Lung microvascular endothelial cell (primary cell): ENCODE data around the gene VWA8. TPM values are rescaled to one million over a fixed set of nuclear protein-coding genes. Genes with fewer than 3 reads are reported as not detected.
A peak's percentile ranks its signal among the peaks of the same experiment; 100 is the strongest.
"Not testable (repeated sequence)": the region's sequence is repeated elsewhere in the genome, so short reads cannot be mapped to it uniquely, and the experiment has no call there.

Experiments used
- DNase-seq, 2 donors: peaks; one replicate each; pipeline versions ENCODE4 v3.0.0 to v3.0.0-alpha.2; 2010; ENCODE audit warnings: low read depth in 2 of 2
- total RNA-seq: library from RNA; depleted of rRNA; stranded (reverse); fragments of >200 nt; gene quantifications from 2 replicates; pipeline ENCODE4 v1.2.1, GENCODE V29; 2014

The VWA8 gene
- total RNA-seq, 1 donor from 2014 or later: 5.4 TPM

GRCh38 chr13:41969072-41969471 lies 8.2 kb upstream of the VWA8 start:
- no peak for DNase-seq

DNA sequence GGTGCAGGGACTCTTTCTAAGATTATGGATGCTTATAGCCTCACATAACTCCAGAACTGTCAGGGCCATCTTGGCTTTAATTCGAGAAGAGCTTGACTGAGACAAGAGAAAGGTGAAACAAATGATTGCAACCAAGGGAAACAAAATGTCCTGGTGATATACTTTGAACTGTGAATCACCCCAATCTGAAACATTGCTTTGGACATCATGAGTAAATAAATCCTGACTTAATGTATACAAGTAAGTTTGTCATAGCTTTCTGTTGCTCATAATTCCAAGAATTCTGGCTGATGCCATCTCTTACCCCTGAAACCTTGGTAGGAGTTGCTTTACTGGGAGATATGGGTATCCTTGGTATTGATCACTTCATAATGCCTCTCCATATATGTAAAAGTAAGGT lies 5.8 kb upstream of the VWA8 start:
- DNase-seq: no peak

- DNase-seq: no peak
Measured at GRCh38 chr13:41962994-41963393, 2.1 kb upstream of the VWA8 start.

- DNase-seq: no peak
Measured at GRCh38 chr13:41961466-41961760, 504 bp upstream of the VWA8 start.

DNA sequence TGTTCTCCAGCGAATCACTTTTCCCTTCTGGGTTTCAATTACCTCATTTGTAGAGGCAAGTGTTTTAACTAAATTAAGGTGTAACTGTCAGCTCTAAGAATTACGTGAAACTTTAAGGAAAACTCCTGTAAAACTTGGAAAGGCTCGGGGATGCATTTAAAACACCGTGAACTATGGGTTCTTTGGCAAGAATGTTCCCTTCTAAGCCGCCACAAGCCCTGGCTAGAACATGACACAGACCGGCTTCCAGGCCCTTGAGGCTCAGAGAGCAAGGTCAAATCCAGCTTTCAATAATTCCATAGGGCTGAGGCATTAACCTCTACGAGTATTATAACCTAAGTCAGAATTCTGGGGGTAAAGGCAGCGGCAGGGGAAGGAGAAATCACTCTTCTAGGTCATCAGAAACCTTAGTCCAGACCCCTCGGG lies 685 bp downstream of the VWA8 start:
- DNase-seq: peak in 1 of 2 donors; percentile 15

DNA sequence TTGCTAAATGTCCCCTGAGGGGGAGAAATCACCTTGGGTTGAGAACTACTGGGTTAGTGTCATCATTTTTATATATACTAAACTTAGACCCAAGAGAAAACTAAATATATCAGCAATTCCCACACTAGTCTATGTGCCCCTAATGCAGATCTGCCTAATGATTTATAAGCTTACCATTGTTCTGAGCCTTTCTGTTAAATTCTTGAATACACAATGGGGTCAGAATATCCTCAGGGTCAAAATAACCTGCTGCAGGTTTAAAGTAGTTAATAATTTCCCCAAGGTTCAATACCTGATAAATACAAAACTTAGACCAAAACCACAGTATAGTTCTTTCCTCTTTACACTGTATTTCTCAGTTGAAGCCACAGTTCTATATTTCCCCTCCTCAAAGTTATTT lies 4.6 kb downstream of the VWA8 start:
- no peak for DNase-seq

- DNase-seq: no peak
Measured at GRCh38 chr13:41955605-41956004, 5.3 kb downstream of the VWA8 start.

DNA sequence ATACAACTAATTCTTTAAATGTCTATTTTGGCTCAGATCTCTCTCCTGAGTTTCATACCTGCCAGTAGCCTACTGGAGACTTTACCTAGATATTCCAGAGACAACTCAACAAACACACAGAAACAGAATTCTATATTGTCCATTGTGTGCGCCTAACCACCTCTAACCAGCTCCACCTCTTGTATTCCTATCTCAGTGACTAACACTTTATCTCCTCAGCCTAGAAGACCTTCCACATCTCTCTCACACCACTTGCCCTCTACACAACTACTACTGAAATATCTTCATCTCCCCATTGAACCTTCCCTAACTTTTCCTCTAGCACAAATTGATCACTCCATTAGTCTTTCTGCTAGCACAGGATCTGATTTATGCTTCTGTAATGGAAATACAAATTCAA lies 6.7 kb downstream of the VWA8 start:
- no peak for DNase-seq

GRCh38 chr13:41952749-41953148 lies 8.2 kb downstream of the VWA8 start:
- DNase-seq: no peak

- DNase-seq: not testable (repeated sequence)
Measured at GRCh38 chr13:41949104-41949503, 11.8 kb downstream of the VWA8 start.

DNA sequence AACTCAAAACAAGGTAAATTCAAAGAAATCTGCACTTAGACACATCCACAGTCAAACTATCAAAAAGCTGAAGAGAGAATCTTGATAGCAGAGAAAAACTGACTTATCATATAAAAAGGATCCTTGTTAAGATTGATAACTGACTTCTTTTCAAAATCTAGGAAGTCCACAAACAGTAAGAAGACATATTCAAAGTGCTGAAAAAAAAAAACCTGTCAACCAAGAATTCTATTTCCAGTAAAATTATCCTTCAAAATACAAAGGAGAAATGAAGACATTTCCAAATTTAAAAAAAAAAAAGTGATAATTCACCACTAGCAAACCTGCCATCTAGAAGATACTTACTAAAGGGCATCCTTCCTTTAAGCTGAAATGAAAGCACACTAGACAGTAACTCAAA lies 15.0 kb downstream of the VWA8 start:
- DNase-seq: no peak

- no peak for DNase-seq
Measured at GRCh38 chr13:41944635-41945397, 16.1 kb downstream of the VWA8 start.

DNA sequence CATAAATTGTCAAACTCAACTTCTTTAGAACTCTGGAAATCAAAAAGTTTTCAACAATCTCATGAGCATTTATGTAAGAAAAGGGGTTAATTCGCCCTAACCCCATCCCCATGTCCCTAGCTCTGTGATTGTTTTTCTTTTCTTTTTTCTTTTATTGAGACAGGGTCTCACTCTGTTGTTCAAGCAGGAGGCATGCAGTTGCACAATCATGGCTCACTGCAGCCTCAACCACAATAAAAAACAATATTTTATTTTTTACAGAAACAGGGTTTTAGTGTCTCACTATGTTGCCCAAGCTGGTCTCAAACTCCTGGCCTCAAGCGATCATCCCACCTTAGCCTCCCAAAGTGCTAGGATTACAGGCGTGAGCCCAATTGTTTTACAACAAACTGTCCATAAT lies 16.7 kb downstream of the VWA8 start:
- DNase-seq: no peak

DNA sequence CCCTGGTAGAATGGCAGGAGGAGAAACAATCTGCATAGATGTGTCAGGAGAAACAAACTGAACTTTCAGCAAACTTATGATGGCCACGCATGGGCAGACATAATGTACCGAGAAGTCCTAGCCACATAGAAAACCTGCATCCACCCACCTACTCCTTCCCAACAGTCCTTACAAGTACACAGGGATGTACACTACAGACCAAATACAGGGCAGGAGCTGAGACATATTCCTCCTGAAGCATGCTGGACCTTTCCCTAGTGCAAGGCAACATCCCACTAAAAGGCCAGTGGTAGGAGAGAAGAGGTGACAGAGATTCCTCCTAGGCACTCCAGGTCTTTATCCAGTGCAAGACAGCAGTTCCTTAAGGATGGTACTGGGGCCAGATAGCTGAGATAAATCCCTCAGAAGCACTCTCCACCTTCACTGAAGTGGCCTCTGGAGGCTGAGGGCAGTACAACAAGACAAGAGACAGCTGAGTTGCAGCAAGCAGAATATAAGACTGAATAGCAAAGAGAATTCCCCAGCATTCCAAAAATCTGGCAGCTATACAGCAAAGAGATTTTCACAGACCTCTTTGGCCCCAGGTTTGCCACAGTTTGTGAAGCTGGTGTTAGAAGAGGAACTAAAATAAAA lies 18.3 kb downstream of the VWA8 start:
- peak; percentile 4 to 56 for DNase-seq

DNA sequence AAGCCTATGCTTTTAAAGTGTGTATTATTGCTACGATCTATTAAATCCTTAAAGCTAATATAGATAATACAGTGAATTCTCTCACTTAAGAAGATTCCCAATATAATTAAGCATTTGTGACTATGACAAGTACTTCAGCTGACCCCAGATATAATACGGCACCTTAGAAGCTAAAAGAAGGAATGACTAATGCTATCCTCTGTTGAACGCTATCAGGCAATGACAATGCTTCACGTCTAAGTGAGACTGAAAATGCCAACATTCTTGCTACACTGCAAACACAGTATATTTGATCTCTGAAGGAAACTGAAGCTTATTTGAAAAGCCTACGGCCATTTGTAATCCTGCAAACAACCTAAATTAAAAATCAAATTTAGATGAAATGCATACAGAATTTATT lies 19.7 kb downstream of the VWA8 start:
- peak in 1 of 2 donors; percentile 9 for DNase-seq

DNA sequence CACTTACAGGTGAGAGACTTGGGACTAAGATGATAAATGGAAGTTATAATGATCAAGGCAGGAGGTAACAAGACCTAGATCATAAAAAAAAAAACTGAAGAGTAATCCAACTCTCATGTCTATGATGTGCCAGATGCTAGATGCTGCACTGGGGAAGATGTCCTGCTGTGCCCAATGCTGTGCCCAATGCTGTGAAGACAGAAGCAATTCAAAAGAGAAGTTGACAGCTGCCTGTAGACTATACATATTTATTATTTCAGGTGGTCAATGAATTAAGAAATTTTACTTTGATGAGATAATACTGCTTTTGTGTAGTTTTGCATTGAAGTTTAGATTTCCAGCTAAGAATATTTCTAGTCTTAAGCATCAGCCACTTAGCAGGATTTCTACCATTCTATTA lies 21.5 kb downstream of the VWA8 start:
- no peak for DNase-seq

GRCh38 chr13:41938918-41939317 lies 22.0 kb downstream of the VWA8 start:
- no peak for DNase-seq

- no peak for DNase-seq
Measured at GRCh38 chr13:41937388-41937787, 23.5 kb downstream of the VWA8 start.

GRCh38 chr13:41935501-41935900 lies 25.4 kb downstream of the VWA8 start:
- no peak for DNase-seq

- DNase-seq: no peak
Measured at GRCh38 chr13:41934994-41935393, 25.9 kb downstream of the VWA8 start.

GRCh38 chr13:41934120-41934519 lies 26.8 kb downstream of the VWA8 start:
- no peak for DNase-seq

DNA sequence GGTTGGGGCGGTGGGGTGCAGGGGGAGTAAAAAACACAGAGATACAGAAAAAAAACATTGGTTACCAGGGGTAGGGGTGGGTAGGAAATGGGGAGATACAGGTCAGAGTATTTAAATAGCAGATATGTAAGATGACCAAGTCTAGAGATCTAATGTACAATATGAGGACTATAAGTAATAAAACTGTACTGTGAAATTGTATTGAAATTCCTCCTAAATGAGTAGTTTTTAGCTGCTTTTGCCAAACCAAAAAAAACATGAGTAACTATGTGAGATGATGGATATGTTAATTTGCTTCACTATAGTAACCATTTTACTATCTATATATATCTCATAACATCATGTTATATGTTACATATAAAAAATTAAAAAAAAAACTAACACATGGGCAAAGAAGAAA lies 29.6 kb downstream of the VWA8 start:
- DNase-seq: no peak

DNA sequence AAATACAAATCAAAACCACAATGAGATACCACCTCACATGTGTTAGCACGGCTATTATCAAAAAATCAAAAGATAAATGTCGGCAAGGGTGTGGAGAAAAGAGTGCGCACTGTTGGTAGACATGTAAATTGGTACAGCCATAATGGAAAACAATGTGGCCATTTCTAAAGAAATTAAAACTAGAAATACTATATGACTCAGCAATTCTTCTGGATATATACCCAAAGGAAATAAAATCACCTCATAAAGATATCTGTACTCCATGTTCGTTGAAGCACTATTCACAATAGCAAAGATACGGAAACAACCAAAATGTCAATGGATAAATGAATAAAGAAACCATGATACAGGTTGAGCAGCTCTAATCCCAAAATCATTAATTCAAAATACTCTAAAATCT lies 30.8 kb downstream of the VWA8 start:
- DNase-seq: no peak

GRCh38 chr13:41928323-41928722 lies 32.6 kb downstream of the VWA8 start:
- DNase-seq: no peak
